Body of pancreas (tissue), 4 donors: ENCODE data around the gene NXNL1.

Source experiments
- CTCF ChIP-seq, 7 experiments: fragments of 450-650 bp in 4 of 7; fragments of 200-600 bp in 3 of 7; sonication (generic) in 3 of 7; IDR thresholded peaks; one replicate each; pipeline ENCODE4 v1.5.1; 2016 to 2019; ENCODE audit warnings: antibody characterized with exemption in 7 of 7
- POLR2A ChIP-seq, 3 donors: fragments of 450-650 bp; IDR thresholded peaks; one replicate each; pipeline ENCODE4 v1.6.1; 2016; ENCODE audit warnings: antibody characterized with exemption in 3 of 3, mild to moderate bottlenecking in 2 of 3

- TF ChIP-seq CTCF (IDR thresholded peaks at IDR 0.05): no peak
- no peak for TF ChIP-seq POLR2A (IDR thresholded peaks at IDR 0.05)
Observed at GRCh38 chr19:17450264-17451075, 10.3 kb downstream of the NXNL1 start.
